Subcutaneous abdominal adipose tissue (tissue), 5 donors: ENCODE measurements around the gene ORM2.

ENCODE experiments used
- H3K27ac ChIP-seq: one replicate; pipeline ENCODE4 v1.7.0; 2013; ENCODE audit warnings: low read depth, mild to moderate bottlenecking, inconsistent platforms, low read length, moderate library complexity
- H3K27me3 ChIP-seq, 5 donors: one replicate each; pipeline ENCODE4 v1.7.0; 2013; ENCODE audit warnings: low read length in 5 of 5, inconsistent platforms in 1 of 5; ENCODE audit not compliant: control insufficient read depth in 5 of 5, insufficient read depth in 4 of 5
- H3K36me3 ChIP-seq, 5 donors: one replicate each; pipeline ENCODE4 v1.7.0; 2013; ENCODE audit warnings: low read length in 5 of 5; ENCODE audit not compliant: control insufficient read depth in 5 of 5, insufficient read depth in 5 of 5
- H3K4me1 ChIP-seq, 5 donors: one replicate each; pipeline ENCODE4 v1.7.0; 2013; ENCODE audit warnings: low read length in 5 of 5, mild to moderate bottlenecking in 3 of 5, moderate library complexity in 1 of 5; ENCODE audit not compliant: control insufficient read depth in 5 of 5, insufficient read depth in 5 of 5
- H3K4me3 ChIP-seq, 5 donors: one replicate each; pipeline ENCODE4 v1.7.0; 2013; ENCODE audit warnings: low read length in 5 of 5, low read depth in 1 of 5
- H3K9ac ChIP-seq, 5 donors: one replicate each; pipeline ENCODE4 v1.7.0; 2013; ENCODE audit warnings: low read length in 5 of 5, mild to moderate bottlenecking in 4 of 5, moderate library complexity in 3 of 5
- H3K9me3 ChIP-seq, 5 donors: one replicate each; pipeline ENCODE4 v1.7.0; 2013; ENCODE audit warnings: low read length in 5 of 5; ENCODE audit not compliant: control insufficient read depth in 5 of 5
- donor health status: healthy.
- donor health status: healthy.
- donor health status: healthy.
- donor health status: healthy.
- donor health status: healthy.

Gene ORM2

DNA sequence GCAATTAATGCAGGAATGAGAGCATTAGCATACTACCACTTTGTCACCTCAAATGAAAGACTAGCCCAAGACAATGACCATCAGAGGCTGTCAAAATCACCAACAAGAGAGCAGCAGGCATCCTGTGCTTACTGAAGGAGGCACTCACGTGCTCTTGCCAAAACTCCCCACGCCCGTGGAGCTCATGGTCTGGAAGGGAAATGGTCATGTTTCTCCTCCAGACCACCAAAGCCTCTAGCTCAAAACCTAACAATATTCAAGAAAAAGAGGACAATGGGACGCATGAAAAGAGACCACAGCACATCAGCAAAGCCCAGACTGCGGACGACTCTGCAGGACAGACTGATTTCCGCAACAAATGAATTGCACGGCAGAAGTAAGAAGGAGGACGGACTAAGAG, 45.3 kb downstream of the ORM2 start:
- H3K4me1 ChIP-seq, result peaks cover 10 to 39% (median 38%) of the 10 kb centered on the region in 5 donors
- no peak overlapping the region for H3K4me3 ChIP-seq
- peaks cover 0 to 2% (median 0%) of the 10 kb centered on the region in 5 donors for H3K27me3 ChIP-seq
- H3K36me3 ChIP-seq, result peaks cover 0 to 66% (median 60%) of the 10 kb centered on the region in 5 donors
- peaks cover 0 to 2% (median 0%) of the 10 kb centered on the region in 5 donors for H3K9me3 ChIP-seq
- H3K9ac ChIP-seq, result no peak overlapping the region
- no peak overlapping the region for H3K27ac ChIP-seq

DNA sequence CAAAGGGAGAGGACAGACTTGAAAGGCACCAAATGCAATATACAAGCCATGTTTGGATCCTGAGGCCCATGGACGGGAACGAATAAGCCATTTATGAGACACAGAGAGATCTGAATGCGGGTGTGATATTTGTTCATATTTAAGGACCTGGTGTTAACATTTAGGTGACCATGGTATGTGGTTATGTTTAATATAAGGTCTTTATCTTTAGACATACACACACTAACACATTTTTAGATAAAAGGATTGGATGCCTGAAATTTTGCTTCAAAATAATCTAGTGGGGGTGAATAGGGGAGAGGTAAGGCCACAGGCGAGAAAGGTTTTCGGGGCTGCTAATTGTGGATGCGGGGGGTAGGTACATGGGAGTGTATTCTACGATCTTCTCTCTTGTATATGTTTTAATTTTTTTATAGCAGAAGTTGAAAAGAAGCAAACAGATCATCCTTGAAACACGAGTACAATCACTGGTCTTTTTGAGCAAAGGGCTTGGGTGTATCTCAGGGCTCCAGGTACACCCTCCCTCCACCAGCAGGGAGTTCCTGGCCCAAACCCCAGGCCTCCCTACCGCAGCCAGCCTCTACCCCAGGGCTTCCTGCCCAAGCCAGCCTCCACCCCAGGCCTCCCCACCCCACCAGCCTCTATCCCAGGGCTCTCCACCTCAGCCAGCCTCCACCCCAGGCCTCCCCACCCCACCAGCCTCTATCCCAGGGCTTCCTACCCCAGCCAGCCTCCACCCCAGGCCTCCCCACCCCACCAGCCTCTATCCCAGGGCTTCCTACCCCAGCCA, 45.9 kb downstream of the ORM2 start:
- H3K27ac ChIP-seq, result no peak overlapping the region
- H3K9me3 ChIP-seq, result peaks cover 0 to 2% (median 0%) of the 10 kb centered on the region in 5 donors
- H3K9ac ChIP-seq, result no peak overlapping the region
- peaks cover 10 to 39% (median 38%) of the 10 kb centered on the region in 5 donors for H3K4me1 ChIP-seq
- H3K4me3 ChIP-seq, result no peak overlapping the region
- peaks cover 0 to 2% (median 0%) of the 10 kb centered on the region in 5 donors for H3K27me3 ChIP-seq
- H3K36me3 ChIP-seq, result peaks cover 4 to 70% (median 63%) of the 10 kb centered on the region in 5 donors

DNA sequence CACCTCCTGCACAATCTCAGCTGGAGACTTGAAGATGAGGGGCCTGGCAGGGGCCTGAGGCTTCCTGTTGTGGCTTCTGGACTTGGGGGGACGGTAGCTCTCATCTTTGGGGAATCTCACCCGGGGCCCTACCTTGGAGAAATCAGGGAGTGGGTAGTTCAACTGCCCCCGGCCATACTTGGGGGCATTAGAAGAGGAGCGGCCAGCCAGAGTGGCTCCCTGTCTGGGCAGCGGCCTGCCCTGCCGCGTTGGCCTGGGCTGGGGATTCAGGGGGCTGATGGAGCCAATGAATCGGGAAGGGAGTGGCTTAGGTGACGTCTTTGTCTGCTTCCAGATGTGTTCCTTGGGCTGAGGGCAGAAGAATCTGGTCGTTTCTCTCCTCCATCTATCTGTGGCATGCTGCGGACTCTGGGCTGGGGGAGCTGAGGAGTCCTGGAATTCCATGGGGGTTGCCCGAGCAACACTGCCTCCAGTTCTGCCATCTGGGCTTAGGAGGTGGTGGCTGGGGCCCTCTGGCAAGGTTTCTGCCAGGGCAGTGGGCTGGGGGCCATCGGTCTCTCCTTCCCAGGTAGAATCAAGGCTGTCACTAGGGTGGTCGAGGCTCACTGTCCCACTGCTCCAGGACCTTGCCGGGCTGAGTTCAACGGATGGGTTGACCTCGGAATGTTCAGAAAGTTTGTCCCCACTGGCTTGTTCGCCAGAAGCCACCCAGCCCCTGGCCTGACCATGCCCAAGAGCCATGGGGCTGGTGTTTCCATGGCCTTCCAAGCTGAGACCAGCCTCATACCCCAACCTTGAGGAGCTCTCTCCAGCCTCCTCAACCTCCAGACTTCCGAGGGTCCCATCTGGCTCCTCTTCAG, 47.1 kb downstream of the ORM2 start:
- H3K27ac ChIP-seq, result no peak overlapping the region
- H3K4me3 ChIP-seq, result no peak overlapping the region
- H3K9ac ChIP-seq, result no peak overlapping the region
- H3K27me3 ChIP-seq, result peaks cover 0 to 2% (median 0%) of the 10 kb centered on the region in 5 donors
- H3K36me3 ChIP-seq, result peaks cover 4 to 72% (median 62%) of the 10 kb centered on the region in 5 donors
- peaks cover 0 to 2% (median 0%) of the 10 kb centered on the region in 5 donors for H3K9me3 ChIP-seq
- H3K4me1 ChIP-seq, result peaks cover 10 to 30% (median 29%) of the 10 kb centered on the region in 5 donors

DNA sequence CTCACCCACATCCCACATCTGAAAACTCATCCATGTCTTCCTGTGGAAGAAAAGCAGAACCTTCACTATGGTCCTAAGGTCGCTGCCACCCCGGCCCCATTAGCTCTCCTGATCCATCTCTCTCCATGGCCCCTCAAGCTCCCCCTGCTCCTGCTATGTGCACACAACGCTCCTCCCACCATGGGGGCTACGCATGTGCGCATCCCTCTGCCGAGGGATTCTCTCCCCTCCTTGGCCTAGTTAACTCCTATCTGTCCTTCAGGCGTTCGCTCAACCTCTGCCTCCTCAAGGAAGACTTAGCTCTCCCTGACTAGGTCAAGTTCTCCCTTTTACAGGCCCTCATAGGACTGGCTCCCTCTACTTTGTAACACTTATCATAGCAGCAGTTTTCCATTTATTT, 48.3 kb downstream of the ORM2 start:
- Histone ChIP-seq H3K4me1 (peaks cover 3 to 30% (median 27%) of the 10 kb centered on the region in 5 donors), H3K9ac (no peak overlapping the region), H3K27me3 (no peaks in the 10 kb centered on the region), H3K9me3 (no peaks in the 10 kb centered on the region), H3K27ac (no peak overlapping the region), H3K36me3 (peaks cover 4 to 76% (median 58%) of the 10 kb centered on the region in 5 donors), H3K4me3 (no peak overlapping the region)

DNA sequence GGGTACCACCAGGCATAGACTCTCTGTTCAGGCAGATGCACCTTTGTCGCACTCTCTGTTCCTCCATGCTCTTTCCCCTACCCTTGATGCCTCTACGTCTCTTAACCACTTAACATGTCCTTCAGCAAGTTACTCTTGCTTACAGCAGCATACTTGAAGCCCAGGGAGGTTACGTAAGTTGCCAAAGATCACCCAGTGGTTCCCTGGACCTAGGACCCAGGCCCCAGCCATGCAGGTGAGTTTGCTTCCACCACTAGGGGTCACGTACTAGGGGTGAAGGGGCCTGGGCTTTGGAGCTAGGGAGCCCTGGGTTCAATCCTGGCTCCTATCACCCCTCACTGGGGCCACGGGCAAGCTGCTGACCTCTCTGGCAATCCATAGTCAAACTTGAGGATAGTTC, 49.2 kb downstream of the ORM2 start:
- Histone ChIP-seq H3K9me3 (no peaks in the 10 kb centered on the region), H3K9ac (no peak overlapping the region), H3K27me3 (no peaks in the 10 kb centered on the region), H3K36me3 (peaks cover 4 to 70% (median 50%) of the 10 kb centered on the region in 5 donors), H3K4me1 (peaks cover 8 to 30% (median 28%) of the 10 kb centered on the region in 5 donors), H3K4me3 (no peak overlapping the region), H3K27ac (no peak overlapping the region)
